HFF-Myc (cell line): ENCODE data around the gene ZNF518A.
A peak's percentile ranks its signal among the peaks of the same experiment; 100 is the strongest.

Experiments used
- DNase-seq: peaks from one replicate; pipeline ENCODE4 v3.0.0-alpha.2; 2011; ENCODE audit warnings: low read depth; ENCODE audit errors: extremely low read depth
- H3K4me3 ChIP-seq: replicated peaks from 2 replicates; pipeline ENCODE4 v1.5.1; 2011; ENCODE audit warnings: low read depth, mild to moderate bottlenecking, control low read depth, low read length
- CTCF ChIP-seq: IDR thresholded peaks from 2 replicates; pipeline ENCODE4 v1.5.1; 2012; ENCODE audit warnings: mild to moderate bottlenecking, low read depth, low read length, control low read depth; ENCODE audit errors: missing control alignments

The ZNF518A gene, protein sequence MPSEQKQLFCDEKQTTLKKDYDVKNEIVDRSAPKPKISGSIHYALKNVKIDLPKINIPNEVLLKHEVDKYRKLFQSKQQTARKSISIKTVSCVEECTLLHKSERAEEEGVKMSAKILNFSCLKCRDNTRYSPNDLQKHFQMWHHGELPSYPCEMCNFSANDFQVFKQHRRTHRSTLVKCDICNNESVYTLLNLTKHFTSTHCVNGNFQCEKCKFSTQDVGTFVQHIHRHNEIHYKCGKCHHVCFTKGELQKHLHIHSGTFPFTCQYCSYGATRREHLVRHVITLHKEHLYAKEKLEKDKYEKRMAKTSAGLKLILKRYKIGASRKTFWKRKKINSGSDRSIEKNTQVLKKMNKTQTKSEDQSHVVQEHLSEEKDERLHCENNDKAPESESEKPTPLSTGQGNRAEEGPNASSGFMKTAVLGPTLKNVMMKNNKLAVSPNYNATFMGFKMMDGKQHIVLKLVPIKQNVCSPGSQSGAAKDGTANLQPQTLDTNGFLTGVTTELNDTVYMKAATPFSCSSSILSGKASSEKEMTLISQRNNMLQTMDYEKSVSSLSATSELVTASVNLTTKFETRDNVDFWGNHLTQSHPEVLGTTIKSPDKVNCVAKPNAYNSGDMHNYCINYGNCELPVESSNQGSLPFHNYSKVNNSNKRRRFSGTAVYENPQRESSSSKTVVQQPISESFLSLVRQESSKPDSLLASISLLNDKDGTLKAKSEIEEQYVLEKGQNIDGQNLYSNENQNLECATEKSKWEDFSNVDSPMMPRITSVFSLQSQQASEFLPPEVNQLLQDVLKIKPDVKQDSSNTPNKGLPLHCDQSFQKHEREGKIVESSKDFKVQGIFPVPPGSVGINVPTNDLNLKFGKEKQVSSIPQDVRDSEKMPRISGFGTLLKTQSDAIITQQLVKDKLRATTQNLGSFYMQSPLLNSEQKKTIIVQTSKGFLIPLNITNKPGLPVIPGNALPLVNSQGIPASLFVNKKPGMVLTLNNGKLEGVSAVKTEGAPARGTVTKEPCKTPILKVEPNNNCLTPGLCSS (N-terminal part only)

GRCh38 chr10:96129387-96130325 lies at the start of gene ZNF518A:
Gene ZNF518A (plus strand): TSS chr10:96130297. CDS start chr10:96156323, 26,026 bp downstream.
- DNase-seq: peak; percentile 84
- TF ChIP-seq CTCF: no peak
- H3K4me3 ChIP-seq: peak within 1 kb of the TSS; percentile 69

DNA sequence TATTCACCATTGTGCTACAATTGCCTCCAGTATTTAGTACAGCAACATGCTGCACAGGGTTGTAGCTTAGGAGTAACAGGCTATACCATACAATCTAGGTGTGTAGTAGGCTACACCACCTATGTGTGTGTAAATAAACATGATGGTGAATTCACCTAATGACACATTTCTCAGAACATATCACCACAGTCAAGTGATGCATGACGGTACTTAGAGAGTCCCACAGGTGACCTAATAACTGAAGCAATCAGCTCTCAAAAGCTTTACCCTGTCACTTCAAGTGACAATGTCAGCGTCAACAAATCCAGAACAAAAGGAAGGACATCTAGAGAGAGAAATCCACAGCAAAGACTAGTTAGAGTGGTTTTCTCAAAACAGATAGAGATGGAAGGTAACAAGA lies 47.9 kb upstream of the ZNF518A start:
- no peak overlapping the region for H3K4me3 ChIP-seq
- DNase-seq: no peak
- no peak for TF ChIP-seq CTCF

DNA sequence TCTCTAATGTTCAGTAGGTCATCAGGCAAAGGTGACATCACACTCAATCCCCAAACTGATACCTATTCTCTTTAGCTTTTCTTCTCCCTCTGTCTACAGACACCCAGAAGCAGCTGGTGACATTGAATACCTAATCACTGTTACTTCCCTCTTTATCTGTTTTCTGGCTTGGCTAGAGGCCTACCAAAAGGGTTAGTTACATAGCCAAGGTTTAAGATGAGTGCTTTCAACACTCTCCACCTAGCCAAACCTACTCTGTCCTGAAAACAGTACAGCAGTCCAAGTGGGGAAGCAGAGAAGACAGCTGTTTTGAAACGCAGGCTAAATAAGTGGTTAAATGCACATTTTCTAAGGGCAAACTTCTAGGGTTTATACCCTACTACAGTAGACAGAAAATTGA lies 47.3 kb upstream of the ZNF518A start:
- no peak overlapping the region for H3K4me3 ChIP-seq
- TF ChIP-seq CTCF: no peak
- DNase-seq: no peak

DNA sequence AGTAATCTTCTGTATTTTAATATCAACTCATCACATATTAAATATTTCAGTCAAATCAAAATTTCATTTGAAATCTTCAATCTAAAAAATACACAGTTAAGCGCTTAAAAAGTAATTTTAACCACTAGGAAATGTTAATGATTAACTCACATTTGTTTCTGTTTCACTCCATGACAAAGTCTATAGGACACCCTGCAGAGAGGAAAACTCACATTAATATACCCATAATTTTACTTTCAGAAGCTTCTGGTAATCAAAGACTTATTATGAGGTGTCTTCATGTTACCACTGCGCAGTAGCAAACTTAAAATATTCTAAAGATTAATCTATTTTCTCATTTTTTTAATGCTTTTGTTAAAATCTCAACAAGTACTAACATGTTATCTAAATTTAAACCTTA lies 41.0 kb upstream of the ZNF518A start:
- peak overlapping the region; percentile 68 for H3K4me3 ChIP-seq
- DNase-seq: no peak
- no peak for TF ChIP-seq CTCF

- peak; percentile 76 for DNase-seq
- H3K4me3 ChIP-seq: peak overlapping the region; percentile 68
- no peak for TF ChIP-seq CTCF
Measured at GRCh38 chr10:96089670-96090462, 40.2 kb upstream of the ZNF518A start.
